ENCODE results near the gene CNGA1.
A peak's percentile ranks its signal among the peaks of the same experiment; 100 is the strongest.

The CNGA1 gene

DNA sequence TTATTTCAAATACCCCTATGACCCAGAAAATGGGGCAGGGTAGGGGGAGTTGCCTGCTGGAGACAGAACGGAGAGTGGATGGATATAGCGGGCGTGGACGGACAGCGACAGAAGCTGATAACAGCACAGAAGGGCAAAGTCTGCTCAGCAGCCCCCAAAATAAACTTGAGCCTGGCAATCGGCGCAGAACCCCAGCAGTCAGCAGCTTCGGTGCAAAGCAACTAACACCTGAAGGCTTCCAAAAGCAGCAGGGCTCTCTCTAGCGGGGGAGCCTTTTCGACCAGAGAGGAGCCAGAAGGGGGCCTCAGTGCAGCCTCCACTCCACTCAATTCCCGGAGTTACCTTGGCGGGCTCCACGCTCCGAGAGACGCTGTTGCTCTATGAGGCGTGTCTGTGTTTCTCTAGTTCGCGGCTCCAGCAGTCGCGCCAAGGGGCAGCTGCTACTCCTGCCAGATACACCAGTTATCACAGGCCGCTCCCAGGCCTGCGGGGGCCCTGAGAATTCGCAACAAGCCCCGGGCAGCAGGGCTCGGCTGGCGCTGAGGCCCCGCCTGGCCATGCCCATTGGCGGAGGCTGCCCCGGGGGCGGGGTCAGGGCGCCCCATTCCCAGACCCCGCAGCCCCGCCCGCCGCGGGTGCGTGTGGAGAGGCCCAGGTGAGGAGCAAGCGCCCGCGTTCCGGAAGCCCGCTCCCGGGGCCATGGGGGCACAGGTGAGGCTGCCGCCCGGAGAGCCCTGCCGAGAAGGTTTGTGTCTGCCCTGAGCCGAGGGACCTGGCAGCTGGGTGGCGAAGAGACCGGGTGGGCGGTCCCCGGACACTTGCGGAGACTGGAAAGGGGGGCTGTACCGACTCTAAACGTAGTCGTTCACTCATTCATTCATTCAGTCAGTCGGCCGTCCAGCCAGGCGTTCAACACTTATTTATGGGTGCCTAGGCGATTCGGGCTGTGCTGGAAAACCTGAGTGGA, at the start of gene CNGA1, which contains the start of gene NIPAL1:
Gene CNGA1, minus strand, starts transcription at position 541 of the 967 bp plus-strand sequence. CDS start 63,992 bp downstream, outside the sequence.
Gene NIPAL1, plus strand, starts transcription at position 632 of the 967 bp plus-strand sequence. Its CDS starts 68 bp downstream, at position 700.
- DNase-seq (ENCODE audit: extremely low read depth in 1 of 2, low read depth in 1 of 2): peak; percentile 34 to 53

DNA sequence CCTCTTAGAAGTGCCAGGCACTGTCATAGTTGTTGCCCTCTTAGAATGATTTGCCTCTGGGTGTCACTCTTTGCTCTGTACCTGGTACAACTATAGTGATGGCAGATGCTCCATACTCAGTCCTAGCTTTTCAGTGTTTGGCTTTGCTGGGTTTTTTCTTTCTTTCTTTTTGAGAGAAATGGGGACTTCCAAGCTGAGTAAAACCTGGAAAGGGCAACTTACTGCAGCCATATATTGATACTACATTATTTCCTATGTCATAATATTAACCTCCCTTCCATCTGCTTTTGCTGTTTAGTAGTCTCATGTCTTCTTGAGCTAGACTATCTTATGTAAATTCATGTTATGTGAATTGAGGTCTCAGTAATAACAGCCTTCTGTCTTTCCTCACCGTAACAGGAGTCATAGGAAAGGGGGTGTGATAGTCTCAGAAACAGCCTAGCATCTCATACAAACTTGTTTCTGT, 49.1 kb upstream of the CNGA1 start:
- DNase-seq (ENCODE audit: extremely low read depth in 1 of 2, low read depth in 1 of 2): no peak

DNA sequence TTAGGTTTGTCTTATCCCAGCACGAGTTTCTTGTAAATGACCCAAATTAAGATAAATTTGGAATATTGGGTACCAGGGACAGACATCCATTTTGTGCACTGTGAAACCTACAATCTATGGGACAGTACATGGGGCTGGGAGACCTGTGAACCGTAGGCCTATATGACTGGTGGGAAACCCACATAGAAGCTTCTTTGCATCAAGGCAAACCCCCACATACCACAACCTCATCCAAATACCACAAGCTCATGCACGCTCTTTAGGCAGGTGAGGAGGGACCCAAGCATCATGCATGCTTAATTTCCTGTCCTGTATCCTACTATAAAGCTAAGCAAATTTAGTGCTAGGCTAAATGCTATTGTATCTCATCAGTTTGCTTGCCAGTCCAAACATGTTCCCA, 47.9 kb upstream of the CNGA1 start:
- no peak for DNase-seq (ENCODE audit: extremely low read depth in 1 of 2, low read depth in 1 of 2)

DNA sequence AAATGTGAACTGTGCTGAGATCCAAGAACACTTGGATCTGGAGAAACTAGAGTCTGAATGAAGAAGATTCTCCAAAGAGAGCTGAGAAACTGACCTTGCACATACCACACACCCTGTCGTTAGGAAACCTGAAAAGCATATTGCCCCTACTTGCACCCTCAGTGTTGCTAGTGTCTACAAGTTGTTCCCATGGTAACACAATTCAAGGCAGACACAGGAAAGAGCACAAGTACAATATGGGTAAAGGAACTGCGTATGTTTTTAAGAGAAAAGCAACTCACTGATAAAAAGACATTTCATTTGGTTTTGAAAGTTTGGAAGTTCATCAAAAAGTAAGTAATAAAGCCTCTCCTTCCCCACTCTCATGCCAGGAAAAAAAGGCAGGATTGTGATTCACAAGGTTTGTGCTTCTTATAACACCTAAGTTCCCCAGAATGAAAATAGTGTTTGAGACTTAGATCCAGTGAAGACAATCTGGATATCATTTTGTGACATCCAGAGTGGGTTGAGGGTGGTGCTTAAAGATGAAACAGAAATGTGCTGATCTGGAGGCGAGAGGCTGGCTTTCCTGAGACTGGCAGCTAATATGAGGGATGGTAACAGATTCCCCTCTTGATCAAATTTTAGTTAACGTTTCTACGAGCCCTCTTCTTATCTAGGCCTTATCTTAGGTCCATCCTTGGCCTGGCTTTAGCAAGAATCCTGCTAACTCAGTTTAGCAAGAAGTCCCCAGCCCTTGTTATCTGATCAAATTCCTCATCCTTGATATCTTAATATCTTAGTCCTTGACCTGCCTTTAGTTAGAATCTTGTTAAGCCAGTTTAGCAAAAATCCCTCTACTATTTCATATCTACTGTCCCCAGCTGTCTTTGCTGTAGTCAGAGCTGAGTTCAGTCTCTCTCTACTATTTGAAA, 42.4 kb upstream of the CNGA1 start:
- DNase-seq (ENCODE audit: extremely low read depth in 1 of 2, low read depth in 1 of 2): no peak

DNA sequence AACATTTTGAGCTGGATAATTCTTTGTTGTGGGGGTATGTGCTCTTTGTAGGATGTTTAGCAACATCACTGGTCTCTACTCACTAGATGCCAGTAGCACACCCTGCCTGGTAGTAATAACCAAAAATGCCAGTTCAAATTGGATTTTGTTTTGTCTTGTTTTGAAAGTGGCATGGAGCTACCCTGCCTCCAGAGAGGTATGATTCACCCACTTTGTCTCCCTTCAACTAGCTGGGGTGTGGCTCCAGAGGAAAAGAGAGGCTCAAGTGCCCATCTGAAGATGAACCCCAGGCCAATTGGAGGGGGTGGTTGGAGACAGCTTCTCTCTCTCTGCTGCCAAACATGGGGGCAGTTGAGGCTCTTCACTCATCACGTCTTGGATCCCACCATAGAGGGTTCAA, 34.6 kb upstream of the CNGA1 start:
- DNase-seq (ENCODE audit: extremely low read depth in 1 of 2, low read depth in 1 of 2): no peak

DNA sequence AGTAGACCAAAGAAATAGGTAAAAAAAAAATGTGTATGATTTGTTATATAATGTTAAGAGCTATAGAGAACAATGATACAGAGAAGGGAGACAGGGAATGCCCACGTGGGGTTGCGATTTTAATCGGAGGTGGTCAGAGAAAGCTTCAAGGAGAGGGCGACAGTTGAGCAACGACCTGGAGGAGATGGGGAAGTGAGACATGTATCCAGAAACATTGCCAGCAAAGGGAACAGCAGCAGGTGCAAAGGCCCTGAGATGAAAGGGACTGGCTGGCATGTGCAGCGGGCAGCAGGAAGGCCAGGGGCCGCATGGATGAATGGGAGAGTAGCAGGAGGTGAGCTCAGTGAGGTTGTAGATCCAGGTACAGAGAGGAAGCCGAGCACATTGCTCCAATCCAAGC, 33.0 kb upstream of the CNGA1 start:
- no peak for DNase-seq (ENCODE audit: extremely low read depth in 1 of 2, low read depth in 1 of 2)

DNA sequence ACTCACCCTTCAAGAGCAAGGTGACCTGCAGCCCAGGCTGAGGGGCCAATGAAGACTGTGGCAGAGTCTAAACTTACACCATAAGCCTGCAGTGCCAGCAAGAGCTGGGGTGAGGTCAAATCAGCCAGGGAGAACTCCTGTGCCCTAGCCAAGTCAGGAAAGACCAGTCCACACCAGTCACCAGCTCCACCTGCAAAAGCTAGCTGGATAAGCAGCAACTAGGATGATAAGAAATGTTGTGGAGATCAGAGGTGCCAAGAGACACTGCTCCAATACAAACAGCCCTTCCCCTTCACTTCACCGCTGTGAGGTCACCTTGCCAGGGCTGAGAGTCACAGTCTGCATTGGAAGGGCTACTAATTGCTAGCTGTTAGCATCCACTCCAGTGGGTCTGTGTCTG, 31.4 kb upstream of the CNGA1 start:
- DNase-seq (ENCODE audit: extremely low read depth in 1 of 2, low read depth in 1 of 2): no peak

DNA sequence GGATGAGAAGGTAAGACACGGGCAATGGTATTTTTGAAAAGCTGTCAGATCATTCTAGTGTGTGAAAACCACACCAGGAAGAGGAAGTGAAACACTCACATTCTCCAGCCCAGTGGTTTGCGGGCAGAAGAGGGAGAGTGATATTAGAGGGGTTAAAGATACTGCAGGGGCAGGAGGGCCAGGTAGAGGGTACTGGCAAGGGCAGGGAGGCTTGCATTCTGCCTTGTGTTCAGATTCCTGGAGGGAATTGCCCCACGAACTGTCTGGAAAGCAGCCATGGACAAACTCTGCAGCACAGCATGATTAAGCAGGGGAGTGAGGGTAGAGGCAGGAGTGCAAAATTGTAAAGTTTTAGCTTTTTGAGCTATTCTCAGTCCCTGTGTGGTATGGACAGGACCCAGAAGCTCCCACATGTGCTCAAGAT, 31.0 kb upstream of the CNGA1 start:
- peak; percentile 29 to 52 for DNase-seq (ENCODE audit: extremely low read depth in 1 of 2, low read depth in 1 of 2)

DNA sequence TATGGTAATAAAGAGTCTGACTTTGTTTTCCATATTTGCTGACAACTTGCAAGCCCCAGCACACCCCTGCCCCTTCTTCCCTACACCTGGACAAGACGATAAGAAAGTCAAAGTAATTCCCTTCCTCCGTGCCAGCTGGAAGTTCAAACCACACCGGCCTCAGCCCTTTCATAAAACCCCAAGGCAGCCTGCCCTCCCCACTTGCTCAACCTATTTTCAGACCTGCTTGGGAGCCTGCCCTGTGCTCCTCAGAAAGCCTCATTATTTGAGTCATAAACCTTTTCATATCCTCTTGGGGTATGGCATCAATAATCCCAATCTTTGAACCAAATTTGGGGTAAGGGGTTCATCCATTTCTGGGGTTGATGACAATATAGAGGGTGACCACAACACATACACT, 29.6 kb upstream of the CNGA1 start:
- DNase-seq (ENCODE audit: extremely low read depth in 1 of 2, low read depth in 1 of 2): no peak

DNA sequence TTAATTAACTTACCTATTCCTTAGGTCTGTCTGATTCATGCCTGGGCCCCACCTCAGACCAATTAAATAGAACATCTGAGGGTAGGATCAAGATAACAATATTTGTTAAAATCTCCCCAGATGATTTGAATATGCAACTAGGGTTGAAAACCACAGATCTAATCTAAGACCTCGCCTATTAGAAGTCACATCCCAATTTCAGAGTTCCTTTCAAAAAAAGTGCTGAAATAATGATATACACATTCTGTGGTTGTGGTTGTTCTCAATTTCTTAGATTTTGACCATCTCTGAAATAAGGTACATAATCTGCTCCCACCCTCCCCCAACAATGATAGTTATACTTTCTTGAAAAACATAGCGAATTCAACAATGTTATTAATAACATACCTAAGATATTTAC, 27.8 kb upstream of the CNGA1 start:
- DNase-seq (ENCODE audit: extremely low read depth in 1 of 2, low read depth in 1 of 2): no peak

DNA sequence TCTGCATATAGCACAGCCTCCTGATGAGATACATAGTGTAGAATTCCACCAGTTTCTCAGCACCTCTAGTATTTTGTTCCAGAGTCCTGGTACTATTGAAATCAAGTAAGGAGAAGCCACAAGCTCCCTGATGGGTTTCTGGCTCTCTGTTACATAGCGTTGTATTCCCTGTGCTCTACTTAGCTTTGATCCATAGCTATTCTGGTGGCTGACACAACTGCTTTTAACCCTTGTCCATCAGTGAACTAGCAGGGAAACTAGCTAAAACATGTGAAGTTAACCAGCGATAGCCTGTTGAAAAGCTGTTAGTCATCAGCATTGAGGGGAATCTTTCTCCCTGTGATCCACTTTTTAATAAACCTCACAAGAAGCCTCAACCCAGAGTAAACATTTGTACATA, 27.0 kb upstream of the CNGA1 start:
- DNase-seq (ENCODE audit: extremely low read depth in 1 of 2, low read depth in 1 of 2): no peak

DNA sequence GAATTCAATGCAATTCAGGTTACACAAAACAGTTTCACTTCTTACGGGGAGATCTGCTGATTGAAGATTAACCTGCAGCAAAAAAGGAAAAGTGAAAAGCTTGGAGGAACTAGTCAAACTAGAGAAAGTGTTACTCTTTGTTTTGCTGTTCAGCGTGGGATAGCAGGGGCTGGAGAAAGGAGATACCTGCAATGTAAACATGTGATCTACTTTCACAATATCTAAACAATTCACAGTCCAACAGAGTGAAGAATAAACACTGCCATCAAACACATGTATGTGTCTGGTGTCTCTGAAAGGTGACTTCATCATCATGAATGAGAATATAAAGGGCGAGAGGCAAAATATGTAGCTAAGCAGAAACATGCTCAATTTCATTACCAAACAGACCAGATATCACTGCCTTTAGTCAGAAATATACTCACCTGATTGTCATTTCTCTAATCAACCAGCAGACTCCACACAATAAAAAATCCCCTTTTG, 26.5 kb upstream of the CNGA1 start:
- no peak for DNase-seq (ENCODE audit: extremely low read depth in 1 of 2, low read depth in 1 of 2)

DNA sequence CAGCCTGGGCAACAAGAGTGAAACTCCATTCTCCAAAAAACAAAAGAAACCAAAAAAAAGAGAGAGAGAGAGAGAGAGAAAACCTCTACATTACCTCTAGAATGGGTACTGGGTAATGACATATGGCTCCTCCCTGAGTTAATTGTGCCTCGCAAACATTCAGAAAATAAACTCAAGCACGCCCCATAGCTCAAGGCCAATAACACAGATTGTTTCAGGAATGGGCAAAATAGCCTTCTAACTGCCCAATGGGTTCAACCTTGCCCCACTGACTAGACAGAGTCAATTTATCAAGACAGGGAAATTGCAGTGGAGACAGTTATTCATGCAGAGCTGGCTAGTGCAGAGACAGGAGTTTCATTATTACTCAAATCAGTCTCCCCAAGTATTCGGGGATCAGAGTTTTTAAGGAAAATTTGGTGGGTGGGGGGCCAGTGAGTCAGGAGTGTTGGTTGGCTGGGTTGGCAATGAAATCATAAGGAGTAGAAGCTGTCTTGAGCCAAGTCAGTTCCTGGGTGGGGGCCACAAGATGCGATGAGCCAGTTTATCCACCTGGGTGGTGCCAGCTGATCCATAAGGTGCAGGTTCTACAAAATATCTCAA, 25.2 kb upstream of the CNGA1 start:
- no peak for DNase-seq (ENCODE audit: extremely low read depth in 1 of 2, low read depth in 1 of 2)

DNA sequence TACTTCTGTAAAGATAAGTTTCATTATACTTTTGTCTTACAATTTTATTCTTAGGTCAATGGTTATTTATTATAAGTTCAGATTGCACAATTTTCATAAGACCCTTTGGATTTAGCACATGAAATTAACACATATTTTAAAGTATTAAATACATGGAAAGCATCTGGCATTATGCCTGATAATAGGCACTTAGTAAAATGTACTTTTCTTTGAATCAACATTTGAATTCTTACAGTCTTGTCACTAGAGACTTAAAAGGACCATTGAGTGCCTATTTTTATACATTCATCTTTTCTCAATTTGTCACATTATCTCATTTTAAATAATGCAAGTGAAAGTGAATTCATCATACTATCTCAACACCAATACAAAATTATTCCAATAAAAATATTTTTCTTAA, 23.1 kb upstream of the CNGA1 start:
- no peak for DNase-seq (ENCODE audit: extremely low read depth in 1 of 2, low read depth in 1 of 2)

DNA sequence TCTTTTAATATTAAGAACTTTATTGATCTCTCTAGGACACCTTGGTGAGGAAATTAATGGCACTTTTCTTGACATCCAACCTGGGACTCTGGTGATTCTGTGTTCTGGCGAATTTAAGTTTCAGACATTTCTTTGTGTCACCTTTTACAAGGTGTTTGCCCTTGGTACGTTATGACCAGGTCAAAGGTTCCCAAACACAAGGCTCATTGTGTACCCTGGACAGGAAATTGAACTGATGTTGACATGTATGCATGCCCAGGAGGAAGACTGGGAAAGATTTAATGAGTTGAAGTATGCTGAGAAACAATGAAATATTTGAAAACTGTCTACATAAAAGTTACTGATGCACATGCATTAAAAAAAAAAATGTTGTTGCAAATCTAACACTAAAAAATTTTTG, 22.2 kb upstream of the CNGA1 start:
- DNase-seq (ENCODE audit: extremely low read depth in 1 of 2, low read depth in 1 of 2): no peak

DNA sequence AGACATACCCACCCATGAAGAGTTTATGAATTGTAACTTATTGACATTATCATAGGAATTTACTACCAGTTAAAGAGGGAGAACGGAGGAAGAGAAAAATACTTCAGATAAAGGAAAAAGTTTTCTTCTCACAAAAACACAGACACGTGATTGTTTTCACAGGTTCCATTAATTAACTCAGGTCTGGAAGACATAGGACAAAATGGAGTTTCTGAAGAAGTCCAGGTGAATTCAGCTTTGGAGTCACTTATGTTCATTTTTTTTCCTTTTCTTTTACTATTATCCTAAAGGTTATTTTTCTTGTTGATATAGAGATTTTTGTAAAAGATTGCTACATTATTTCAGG, 20.6 kb upstream of the CNGA1 start:
- DNase-seq (ENCODE audit: extremely low read depth in 1 of 2, low read depth in 1 of 2): no peak

DNA sequence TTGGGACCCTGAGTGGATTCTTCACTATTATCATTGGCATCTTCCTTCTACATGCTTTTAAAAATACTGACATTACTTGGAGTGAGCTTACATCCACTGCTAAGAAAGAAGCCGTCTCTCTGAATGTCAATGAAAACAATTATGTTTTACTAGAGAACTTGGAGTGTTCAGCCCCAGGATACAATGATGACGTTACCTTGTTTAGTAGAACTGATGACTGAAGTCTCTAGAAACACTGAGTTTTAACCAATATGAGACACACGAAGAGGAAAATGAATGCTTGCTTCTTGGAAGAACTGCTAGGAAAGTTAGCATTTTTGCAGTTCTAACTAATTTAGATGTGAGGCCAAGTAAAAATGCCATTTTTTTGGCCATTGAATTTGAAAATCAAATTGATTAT, 19.5 kb upstream of the CNGA1 start:
- DNase-seq (ENCODE audit: extremely low read depth in 1 of 2, low read depth in 1 of 2): no peak

DNA sequence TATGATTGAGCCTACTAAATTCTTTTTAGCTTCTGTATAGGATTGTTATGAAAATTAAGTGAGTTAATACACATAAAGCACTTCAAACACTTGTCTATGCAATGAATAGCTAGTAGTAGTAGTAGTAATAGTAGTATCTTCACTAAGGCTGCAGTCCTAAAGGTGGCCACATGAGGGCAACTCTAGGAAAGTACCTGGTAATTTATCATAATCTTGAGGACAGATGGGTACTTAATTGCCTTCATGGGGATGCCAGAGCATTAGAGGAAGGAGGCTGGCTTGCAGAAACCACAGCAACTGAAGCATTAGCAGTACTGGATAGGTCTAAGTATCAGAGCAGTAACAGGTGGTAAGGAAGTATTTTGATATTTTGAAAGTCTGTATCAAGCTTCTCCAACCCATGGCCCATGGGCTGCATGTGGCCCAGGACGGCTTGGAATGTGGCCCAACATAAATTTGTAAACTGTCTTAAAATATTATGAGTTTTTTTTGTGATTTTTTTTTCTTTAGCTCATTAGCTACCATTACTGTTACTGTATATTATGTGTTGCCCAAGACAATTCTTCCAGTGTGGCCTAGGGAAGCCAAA, 17.4 kb upstream of the CNGA1 start:
- DNase-seq (ENCODE audit: extremely low read depth in 1 of 2, low read depth in 1 of 2): peak; percentile 27 to 38

DNA sequence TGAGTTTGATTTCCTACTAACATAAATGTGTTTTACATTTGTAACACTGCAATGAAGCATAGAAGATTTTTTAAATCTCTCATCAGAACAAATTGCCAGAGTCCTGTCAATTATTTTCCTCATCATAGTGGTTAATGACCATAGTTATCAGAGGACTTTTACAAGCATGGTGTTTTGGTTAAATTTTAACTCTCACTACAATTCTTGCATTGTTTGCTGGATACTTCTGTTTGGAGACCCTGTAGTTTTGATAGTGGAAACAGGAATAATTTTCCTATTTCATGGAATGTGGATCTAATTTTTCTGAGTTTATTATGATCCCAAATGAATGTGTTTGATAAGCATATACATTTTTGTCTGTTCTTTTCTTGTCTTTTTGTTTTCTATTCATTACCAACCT, 16.9 kb upstream of the CNGA1 start:
- DNase-seq (ENCODE audit: extremely low read depth in 1 of 2, low read depth in 1 of 2): no peak

DNA sequence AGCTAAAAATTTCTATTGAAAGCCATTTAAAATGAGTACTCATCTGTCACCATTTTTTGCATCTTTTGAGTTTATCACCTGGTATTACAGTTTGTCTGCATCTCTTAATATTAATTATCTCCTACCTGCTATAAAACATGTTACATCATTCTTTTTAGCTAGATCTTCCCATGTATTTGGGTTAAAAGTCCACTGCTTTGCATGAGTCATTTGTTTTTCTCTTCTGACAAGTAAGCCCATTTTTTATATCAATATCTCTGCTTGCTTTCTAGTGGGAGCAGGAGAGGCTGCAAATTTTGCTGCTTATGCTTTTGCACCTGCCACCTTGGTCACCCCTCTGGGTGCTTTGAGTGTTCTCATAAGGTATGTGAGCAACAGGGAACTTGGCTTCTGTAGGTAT, 16.2 kb upstream of the CNGA1 start:
- DNase-seq (ENCODE audit: extremely low read depth in 1 of 2, low read depth in 1 of 2): no peak
